ENCODE data around the gene CACNA1C. TPM values are rescaled to one million over a fixed set of nuclear protein-coding genes. Genes with fewer than 3 reads are reported as not detected.
"Not testable (repeated sequence)": the region's sequence is repeated elsewhere in the genome, so short reads cannot be mapped to it uniquely, and the experiment has no call there.

CACNA1C gene
- total RNA-seq, 4 donors from 2014 or later = 1.5 to 13.5 (median 2.1) TPM

DNA sequence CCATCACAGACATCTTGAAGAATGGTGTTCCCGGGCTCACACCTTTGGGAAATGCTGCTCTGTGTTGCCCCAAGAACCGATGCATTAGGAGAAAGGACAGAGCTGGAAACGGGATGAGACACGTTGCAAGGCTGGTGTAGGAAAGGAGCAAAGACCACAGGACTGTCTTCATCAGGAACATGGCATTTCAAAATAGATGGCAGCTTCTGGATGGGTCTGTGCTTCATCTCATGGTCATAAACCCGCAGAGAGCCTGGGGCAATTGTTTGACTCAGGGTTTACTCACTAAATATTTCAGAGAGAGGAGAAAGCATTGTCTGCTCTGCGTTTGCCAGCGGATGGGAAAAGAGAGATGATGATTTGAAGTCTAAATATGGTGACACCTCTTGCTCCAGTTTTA lies 76.3 kb downstream of the CACNA1C start:
- Histone ChIP-seq H3K4me3 (no peak overlapping the region), H3K36me3 (no peaks in the 10 kb centered on the region), H3K27me3 (no peaks in the 10 kb centered on the region), H3K27ac (peak overlapping the region in 1 of 4 donors; percentile 44), H3K4me1 (peaks cover 0 to 11% (median 0%) of the 10 kb centered on the region in 3 donors), H3K9me3 (no peaks in the 10 kb centered on the region)
- TF ChIP-seq, protein P1, sequence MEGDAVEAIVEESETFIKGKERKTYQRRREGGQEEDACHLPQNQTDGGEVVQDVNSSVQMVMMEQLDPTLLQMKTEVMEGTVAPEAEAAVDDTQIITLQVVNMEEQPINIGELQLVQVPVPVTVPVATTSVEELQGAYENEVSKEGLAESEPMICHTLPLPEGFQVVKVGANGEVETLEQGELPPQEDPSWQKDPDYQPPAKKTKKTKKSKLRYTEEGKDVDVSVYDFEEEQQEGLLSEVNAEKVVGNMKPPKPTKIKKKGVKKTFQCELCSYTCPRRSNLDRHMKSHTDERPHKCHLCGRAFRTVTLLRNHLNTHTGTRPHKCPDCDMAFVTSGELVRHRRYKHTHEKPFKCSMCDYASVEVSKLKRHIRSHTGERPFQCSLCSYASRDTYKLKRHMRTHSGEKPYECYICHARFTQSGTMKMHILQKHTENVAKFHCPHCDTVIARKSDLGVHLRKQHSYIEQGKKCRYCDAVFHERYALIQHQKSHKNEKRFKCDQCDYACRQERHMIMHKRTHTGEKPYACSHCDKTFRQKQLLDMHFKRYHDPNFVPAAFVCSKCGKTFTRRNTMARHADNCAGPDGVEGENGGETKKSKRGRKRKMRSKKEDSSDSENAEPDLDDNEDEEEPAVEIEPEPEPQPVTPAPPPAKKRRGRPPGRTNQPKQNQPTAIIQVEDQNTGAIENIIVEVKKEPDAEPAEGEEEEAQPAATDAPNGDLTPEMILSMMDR (IDR thresholded peaks at IDR 0.05) = no peak
- TF ChIP-seq POLR2A (IDR thresholded peaks at IDR 0.05) = no peak
- DNase-seq = no peak
- 39 to 41% methylated on average over 3 of the region's 7 CpGs for WGBS, 2 donors
- intact Hi-C loops (cut with DNase I) = no loop called here

DNA sequence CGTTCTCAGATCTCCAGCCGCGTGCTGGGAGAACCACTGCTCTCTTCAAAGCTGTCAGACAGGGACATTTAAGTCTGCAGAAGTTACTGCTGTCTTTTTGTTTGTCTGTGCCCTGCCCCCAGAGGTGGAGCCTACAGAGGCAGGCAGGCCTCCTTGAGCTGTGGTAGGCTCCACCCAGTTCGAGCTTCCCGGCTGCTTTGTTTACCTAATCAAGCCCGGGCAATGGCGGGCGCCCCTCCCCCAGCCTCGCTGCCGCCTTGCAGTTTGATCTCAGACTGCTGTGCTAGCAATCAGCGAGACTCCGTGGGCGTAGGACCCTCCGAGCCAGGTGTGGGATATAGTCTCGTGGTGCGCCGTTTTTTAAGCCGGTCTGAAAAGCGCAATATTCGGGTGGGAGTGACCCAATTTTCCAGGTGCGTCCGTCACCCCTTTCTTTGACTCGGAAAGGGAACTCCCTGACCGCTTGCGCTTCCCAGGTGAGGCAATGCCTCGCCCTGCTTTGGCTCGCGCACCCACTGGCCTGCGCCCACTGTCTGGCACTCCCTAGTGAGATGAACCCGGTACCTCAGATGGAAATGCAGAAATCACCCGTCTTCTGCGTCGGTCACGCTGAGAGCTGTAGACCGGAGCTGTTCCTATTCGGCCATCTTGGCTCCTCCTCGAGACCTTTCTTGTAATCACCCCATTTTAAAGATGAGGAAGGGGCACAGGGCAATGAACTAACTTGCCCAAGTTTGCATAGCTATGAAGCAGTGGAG lies 83.1 kb downstream of the CACNA1C start:
- TF ChIP-seq, protein P1 (IDR thresholded peaks at IDR 0.05) = peak in 2 of 6 experiments; percentile 8 to 9
- peak overlapping the region in 3 of 4 donors; percentile 27 to 41 (median 28) for H3K4me3 ChIP-seq
- H3K27ac ChIP-seq = peak overlapping the region in 3 of 4 donors; percentile 6 to 54 (median 54)
- 48 to 76% methylated on average over 4 to 15 of the region's 37 CpGs for WGBS, 2 donors
- H3K36me3 ChIP-seq; H3K4me1 ChIP-seq; H3K9me3 ChIP-seq; intact Hi-C loops (cut with DNase I); DNase-seq; H3K27me3 ChIP-seq: not testable (repeated sequence)

DNA sequence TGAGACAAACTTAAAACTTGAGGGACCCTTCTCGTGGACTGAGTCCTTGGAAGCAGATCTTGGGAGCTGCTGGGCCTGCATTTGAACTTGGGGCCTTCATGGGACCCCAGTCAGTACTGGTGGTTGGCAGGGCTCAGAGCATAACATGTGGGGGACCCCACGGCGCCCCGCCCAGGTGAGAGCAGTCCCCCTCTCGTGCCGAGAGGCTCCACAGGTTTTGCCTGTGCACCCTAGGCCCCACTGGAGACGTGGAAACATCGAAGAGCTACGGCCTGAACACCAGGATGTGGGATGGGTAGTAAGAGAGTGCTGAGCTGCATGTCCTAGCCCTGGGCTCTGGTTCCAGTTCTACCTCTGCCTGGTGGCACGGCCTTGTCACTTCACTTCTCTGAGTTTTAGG lies 84.1 kb downstream of the CACNA1C start:
- H3K4me1 ChIP-seq = peaks cover 0 to 7% (median 3%) of the 10 kb centered on the region in 3 donors
- H3K9me3 ChIP-seq = no peaks in the 10 kb centered on the region
- H3K36me3 ChIP-seq = no peaks in the 10 kb centered on the region
- intact Hi-C loops (cut with DNase I) = no loop called here
- 85 to 97% methylated on average over 2 to 3 of the region's 10 CpGs for WGBS, 2 donors
- no peaks in the 10 kb centered on the region for H3K27me3 ChIP-seq
- no peak for DNase-seq
- H3K4me3 ChIP-seq = no peak overlapping the region
- H3K27ac ChIP-seq = peak overlapping the region in 2 of 4 donors; percentile 6 to 13
- no peak for TF ChIP-seq POLR2A (IDR thresholded peaks at IDR 0.05)
- TF ChIP-seq, protein P1 (IDR thresholded peaks at IDR 0.05) = no peak

DNA sequence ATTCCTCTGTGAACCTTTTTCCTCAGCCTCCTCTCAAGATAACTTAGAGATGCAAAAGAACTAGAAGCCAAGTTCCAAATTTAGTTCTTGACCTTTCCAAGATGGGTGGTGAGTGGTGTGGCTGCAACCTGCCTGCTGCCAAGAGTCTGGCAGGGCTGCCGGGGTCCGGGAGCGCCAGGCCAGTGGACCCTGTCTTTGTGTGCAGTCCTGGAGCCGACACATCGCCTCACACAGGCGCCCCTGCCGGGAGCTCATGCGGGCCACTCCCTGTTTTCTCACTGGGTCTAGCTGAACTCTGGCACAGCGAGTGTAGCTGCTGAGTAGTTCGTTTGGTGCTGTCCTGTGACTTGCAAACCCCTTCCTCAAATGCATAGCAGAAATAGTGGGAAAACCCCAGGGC lies 84.9 kb downstream of the CACNA1C start:
- intact Hi-C loops (cut with DNase I) = no loop called here
- Histone ChIP-seq H3K4me3 (no peak overlapping the region), H3K36me3 (no peaks in the 10 kb centered on the region), H3K4me1 (peaks cover 0 to 7% (median 3%) of the 10 kb centered on the region in 3 donors), H3K27ac (peak overlapping the region in 1 of 4 donors; percentile 5), H3K9me3 (no peaks in the 10 kb centered on the region), H3K27me3 (no peaks in the 10 kb centered on the region)
- WGBS, 2 donors = 71% methylated on average over 6 of the region's 10 CpGs; no CpG with 5 or more reads in 1 of the 2 donors
- no peak for DNase-seq
- no peak for TF ChIP-seq POLR2A (IDR thresholded peaks at IDR 0.05)
- TF ChIP-seq, protein P1 (IDR thresholded peaks at IDR 0.05) = no peak

DNA sequence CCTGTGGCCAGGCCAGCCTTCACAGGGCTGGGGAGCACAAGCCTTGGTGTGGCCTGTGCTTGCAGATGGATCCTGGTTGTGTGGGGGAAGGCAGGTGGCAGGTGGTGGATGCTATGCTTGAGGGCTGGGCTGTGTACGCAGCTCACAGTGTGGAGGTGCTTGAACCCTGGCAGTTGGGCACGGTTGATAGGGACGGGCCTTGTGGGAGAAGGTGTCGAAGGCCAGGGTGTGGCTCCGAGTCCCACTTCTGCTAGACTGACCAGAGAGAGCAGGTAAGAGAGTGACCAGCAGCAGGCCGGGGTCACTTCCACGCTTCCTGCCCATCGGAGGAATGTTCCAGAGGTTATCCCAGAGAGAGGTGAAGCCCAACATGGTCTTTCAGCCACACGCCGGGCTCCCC lies 85.5 kb downstream of the CACNA1C start:
- Histone ChIP-seq H3K4me1 (peaks cover 0 to 7% (median 3%) of the 10 kb centered on the region in 3 donors), H3K9me3 (no peaks in the 10 kb centered on the region), H3K27ac (peak overlapping the region in 1 of 4 donors; percentile 5), H3K27me3 (no peaks in the 10 kb centered on the region), H3K4me3 (no peak overlapping the region), H3K36me3 (no peaks in the 10 kb centered on the region)
- intact Hi-C loops (cut with DNase I) = no loop called here
- DNase-seq = no peak
- TF ChIP-seq, protein P1 (IDR thresholded peaks at IDR 0.05) = no peak
- TF ChIP-seq POLR2A (IDR thresholded peaks at IDR 0.05) = no peak
- 91 to 96% methylated on average over 9 to 10 of the region's 10 CpGs for WGBS, 2 donors

All from esophagus squamous epithelium (tissue), 5 donors.